ENCODE measurements around the gene SSBP4. TPM values are rescaled to one million over a fixed set of nuclear protein-coding genes. Genes with fewer than 3 reads are reported as not detected.

SSBP4 gene
- total and polyA plus RNA-seq, 2 of the 8 experiments (the other 6 are each of a cell fraction or from before 2014, with no cell fraction given) = 26.4 to 33.7 TPM

DNA sequence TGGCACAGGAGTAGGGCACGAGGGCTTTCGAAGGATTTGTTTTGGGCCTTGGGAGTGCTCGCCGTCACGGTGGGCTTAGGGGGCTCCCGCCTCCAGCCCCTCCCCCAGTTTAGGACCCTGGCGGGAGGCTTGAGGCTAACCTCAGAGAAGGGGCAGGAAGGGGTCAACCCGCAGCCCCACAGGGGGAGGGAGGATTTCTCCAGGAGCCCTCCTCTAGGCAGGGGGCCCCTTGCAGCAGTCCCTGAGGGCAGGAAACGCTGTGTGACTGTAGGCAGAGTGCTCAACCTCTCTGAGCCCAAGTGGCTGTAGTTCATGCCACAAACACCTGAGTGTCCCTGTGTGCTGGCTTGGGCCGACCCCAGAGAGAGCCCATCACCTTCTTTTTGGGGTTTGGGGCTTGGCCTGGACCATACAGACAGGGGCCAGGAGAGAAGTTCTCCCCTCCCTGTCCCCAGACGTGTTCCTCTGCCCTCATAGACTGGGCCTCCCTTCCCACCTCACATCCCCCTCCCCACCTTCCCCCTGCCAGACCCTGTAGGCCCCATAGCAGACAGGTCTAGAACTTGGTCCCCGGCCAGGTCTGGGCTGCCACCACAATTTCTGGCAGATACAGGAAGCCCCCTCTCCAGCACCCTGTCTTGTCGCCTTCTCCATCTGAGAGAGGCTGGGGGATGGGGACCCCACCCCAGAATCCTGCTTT, 10.7 kb downstream of the SSBP4 start:
- Histone ChIP-seq H4K20me1 (replicated peaks in 1 of 2; ENCODE audit: control insufficient read depth in 1 of 2, insufficient read depth in 2 of 2, low read length in 2 of 2) (peaks cover 0 to 9% of the 10 kb centered on the region in 2 experiments), H3K36me3 (ENCODE audit: control insufficient read depth in 2 of 4, insufficient read depth in 4 of 4, low read length in 3 of 4) (no peaks in the 10 kb centered on the region; a peak in 1 of 8 replicates), H2BK120ac (replicated peaks; ENCODE audit: low read depth, low read length) (no peak overlapping the region), H3K4me1 (replicated peaks in 1 of 4; ENCODE audit: control insufficient read depth in 3 of 4, insufficient read depth in 4 of 4, low read length in 3 of 4) (peaks cover 0 to 42% (median 28%) of the 10 kb centered on the region in 4 experiments; a peak in 6 of 7 replicates), H3K79me2 (ENCODE audit: control insufficient read depth in 1 of 2, insufficient read depth in 2 of 2, low read length in 2 of 2) (no peaks in the 10 kb centered on the region), H2BK5ac (ENCODE audit: low read depth, low read length) (peak overlapping the region; percentile 71; the same call in 1 of the 2 replicates), H3K4ac (replicated peaks; ENCODE audit: insufficient read length, low read depth, low read length) (no peak overlapping the region), H3K27me3 (replicated peaks in 1 of 4; ENCODE audit: control insufficient read depth in 3 of 4, extremely low read depth in 1 of 4, insufficient read depth in 3 of 4, low read length in 3 of 4) (no peaks in the 10 kb centered on the region; a peak in 1 of 7 replicates), H3K56ac (replicated peaks; ENCODE audit: insufficient read length, low read depth, low read length) (no peak overlapping the region), H3K27ac (ENCODE audit: low read depth, low read length) (no peak overlapping the region), H2BK15ac (ENCODE audit: low read length) (peak overlapping the region; percentile 81; the same call in 1 of the 2 replicates), H3K4me2 (ENCODE audit: insufficient read depth in 1 of 2, low read depth in 2 of 2, low read length in 2 of 2) (peak overlapping the region; percentile 68 to 76), H2BK12ac (ENCODE audit: low read depth, low read length) (peak overlapping the region; percentile 60; the same call in 1 of the 2 replicates), H4K8ac (ENCODE audit: extremely low read depth, insufficient read depth, low read length) (no peak overlapping the region; the same call in 1 of the 2 replicates), H3K9me3 (ENCODE audit: insufficient read depth in 2 of 2, low read depth in 1 of 2, low read length in 1 of 2) (no peaks in the 10 kb centered on the region), H3K23ac (ENCODE audit: insufficient read length) (no peak overlapping the region), H3K14ac (ENCODE audit: insufficient read length) (no peak overlapping the region), H3K9ac (replicated peaks in 1 of 4; ENCODE audit: extremely low read depth in 1 of 4, low read depth in 3 of 4, low read length in 3 of 4) (no peak overlapping the region), H3K79me1 (ENCODE audit: low read depth, low read length) (peaks cover 3% of the 10 kb centered on the region; the same call in 1 of the 2 replicates), H3K23me2 (ENCODE audit: low read depth, low read length) (peaks cover 10% of the 10 kb centered on the region; the same call in 1 of the 2 replicates), H2AK5ac (ENCODE audit: low read depth, low read length) (0 out of 2 replicates have a peak overlapping the region, but pooled peaks have one; percentile 40), H2BK20ac (ENCODE audit: low read length) (peak overlapping the region; percentile 72; the same call in 1 of the 2 replicates), H3K4me3 (ENCODE audit: extremely low read depth in 1 of 4, insufficient read depth in 2 of 4, low read depth in 3 of 4, low read length in 4 of 4) (peak overlapping the region; percentile 33 to 70 (median 48); a peak in 6 of 8 replicates), H4K5ac (ENCODE audit: insufficient read length, low read depth, low read length) (no peak overlapping the region), H3K18ac (ENCODE audit: extremely low read depth, low read length) (peak overlapping the region; percentile 48), H2AFZ (ENCODE audit: low read length) (no peak overlapping the region), H4K91ac (replicated peaks; ENCODE audit: insufficient read length, low read length) (peak overlapping the region; percentile 0)
- ChIA-PET POLR2A (ENCODE audit: partially characterized antibody) (interaction anchor here (0.8 to 6.7 kb wide), 3 partner anchors 11 to 164 kb away, joined by 3 to 65 read pairs (median 26); partner anchors contain the start of gene SSBP4), CTCF (ENCODE audit: partially characterized antibody) (interaction anchor here (1.2 to 2.8 kb wide), 2 partner anchors 11 to 17 kb away, joined by 4 to 14 read pairs; partner anchors contain the start of gene SSBP4)
- no peak for DNase-seq (ENCODE audit: low read depth in 1 of 2, low spot score in 2 of 2)
- 23% methylated on average over 8 of the region's 13 CpGs; no CpG with 5 or more reads in 1 of the 2 experiments for WGBS, 2 experiments (ENCODE audit: extremely low coverage in 1 of 2, insufficient coverage in 1 of 2, insufficient read length in 1 of 2, insufficient replicate concordance in 2 of 2, low coverage in 1 of 2, low lambda C conversion rate in 2 of 2, missing lambda C conversion rate in 1 of 2)
- FAIRE-seq = no peak
- TF ChIP-seq, protein P1, sequence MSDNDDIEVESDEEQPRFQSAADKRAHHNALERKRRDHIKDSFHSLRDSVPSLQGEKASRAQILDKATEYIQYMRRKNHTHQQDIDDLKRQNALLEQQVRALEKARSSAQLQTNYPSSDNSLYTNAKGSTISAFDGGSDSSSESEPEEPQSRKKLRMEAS (IDR thresholded peaks at IDR 0.05) = 0 out of 2 replicates have a peak, but pooled peaks have one; percentile 29
- no peak for TF ChIP-seq SIRT6 (IDR thresholded peaks at IDR 0.05; ENCODE audit: low read length)

Data from H1 (cell line).